KMS-11 (cell line): ENCODE measurements around the gene HDAC7.

ENCODE experiments used
- H2AFZ ChIP-seq: fragments of 200-600 bp; sonication (generic); 2 replicates; pipeline ENCODE4 v1.6.1; 2016; ENCODE audit warnings: antibody characterized with exemption, mixed run types, low read depth
- H3K27ac ChIP-seq: fragments of 200-600 bp; sonication (generic); 2 replicates; pipeline ENCODE4 v1.6.1; 2016; ENCODE audit warnings: mild to moderate bottlenecking, mixed run types
- H3K27me3 ChIP-seq: fragments of 200-600 bp; sonication (generic); 2 replicates; pipeline ENCODE4 v1.6.1; 2017; ENCODE audit warnings: mild to moderate bottlenecking, low read depth, mixed run types, moderate library complexity; ENCODE audit not compliant: insufficient read depth
- H3K36me3 ChIP-seq: fragments of 200-600 bp; sonication (generic); 2 replicates; pipeline ENCODE4 v1.6.1; 2017; ENCODE audit warnings: mild to moderate bottlenecking, mixed run types; ENCODE audit not compliant: insufficient read depth
- H3K4me1 ChIP-seq: fragments of 200-600 bp; sonication (generic); 2 replicates; pipeline ENCODE4 v1.6.1; 2016; ENCODE audit warnings: mild to moderate bottlenecking, low read depth, mixed run types; ENCODE audit not compliant: poor library complexity, severe bottlenecking
- H3K4me2 ChIP-seq: fragments of 200-600 bp; sonication (generic); 2 replicates; pipeline ENCODE4 v1.7.0; 2016; ENCODE audit warnings: mild to moderate bottlenecking, mixed run types
- H3K4me3 ChIP-seq: fragments of 200-600 bp; sonication (generic); IDR thresholded peaks from 2 replicates; pipeline ENCODE4 v1.6.1; 2017; ENCODE audit warnings: low read depth, low read length, mixed read lengths; ENCODE audit not compliant: insufficient read depth
- H3K79me2 ChIP-seq: fragments of 200-600 bp; sonication (generic); 2 replicates; pipeline ENCODE4 v1.6.1; 2016; ENCODE audit warnings: low read depth, mixed run types; ENCODE audit not compliant: insufficient read depth
- H3K9ac ChIP-seq: fragments of 200-600 bp; sonication (generic); 2 replicates; pipeline ENCODE4 v1.6.1; 2016; ENCODE audit warnings: mild to moderate bottlenecking, mixed run types
- H4K20me1 ChIP-seq: fragments of 200-600 bp; sonication (generic); 2 replicates; pipeline ENCODE4 v1.6.1; 2016; ENCODE audit warnings: mild to moderate bottlenecking, mixed run types; ENCODE audit not compliant: insufficient read depth
- CTCF ChIP-seq: fragments of 200-600 bp; sonication (generic); conservative IDR thresholded peaks from 2 replicates; pipeline ENCODE4 v1.6.1; 2017; ENCODE audit warnings: low read depth, mild to moderate bottlenecking, antibody characterized with exemption, low read length, moderate library complexity, mixed read lengths

HDAC7 gene

GRCh38 chr12:47794679-47795078 is 25.0 kb downstream of the HDAC7 start:
- H3K9ac ChIP-seq, result no peak overlapping the region
- H4K20me1 ChIP-seq, result no peaks in the 10 kb centered on the region
- no peak overlapping the region for H3K4me2 ChIP-seq
- no peak overlapping the region for H3K4me3 ChIP-seq
- no peak overlapping the region for H3K27ac ChIP-seq
- H3K4me1 ChIP-seq, result no peaks in the 10 kb centered on the region
- TF ChIP-seq CTCF, result no peak
- H2AFZ ChIP-seq, result no peak overlapping the region
- H3K36me3 ChIP-seq, result no peaks in the 10 kb centered on the region
- no peaks in the 10 kb centered on the region for H3K27me3 ChIP-seq
- H3K79me2 ChIP-seq, result no peaks in the 10 kb centered on the region; the same call in 1 of the 2 replicates

- Histone ChIP-seq H3K27me3 (no peaks in the 10 kb centered on the region), H4K20me1 (no peaks in the 10 kb centered on the region), H3K4me1 (no peaks in the 10 kb centered on the region), H3K36me3 (no peaks in the 10 kb centered on the region; the same call in 1 of the 2 replicates), H3K4me3 (no peak overlapping the region), H3K4me2 (no peak overlapping the region), H3K9ac (no peak overlapping the region), H3K27ac (no peak overlapping the region), H2AFZ (no peak overlapping the region), H3K79me2 (no peaks in the 10 kb centered on the region)
- no peak for TF ChIP-seq CTCF
Measured at GRCh38 chr12:47793015-47793681, 26.6 kb downstream of the HDAC7 start.

GRCh38 chr12:47791874-47792273 is 27.8 kb downstream of the HDAC7 start:
- Histone ChIP-seq H3K9ac (no peak overlapping the region), H4K20me1 (no peaks in the 10 kb centered on the region), H3K4me1 (no peaks in the 10 kb centered on the region), H3K27me3 (no peaks in the 10 kb centered on the region), H2AFZ (no peak overlapping the region), H3K79me2 (no peaks in the 10 kb centered on the region), H3K36me3 (no peaks in the 10 kb centered on the region; the same call in 1 of the 2 replicates), H3K27ac (no peak overlapping the region), H3K4me3 (no peak overlapping the region), H3K4me2 (no peak overlapping the region)
- no peak for TF ChIP-seq CTCF

GRCh38 chr12:47791351-47791746 is 28.4 kb downstream of the HDAC7 start:
- Histone ChIP-seq H3K36me3 (no peaks in the 10 kb centered on the region; the same call in 1 of the 2 replicates), H3K79me2 (no peaks in the 10 kb centered on the region), H3K4me3 (no peak overlapping the region), H3K27ac (no peak overlapping the region), H3K9ac (no peak overlapping the region), H3K4me1 (no peaks in the 10 kb centered on the region), H2AFZ (no peak overlapping the region), H3K27me3 (no peaks in the 10 kb centered on the region), H3K4me2 (no peak overlapping the region), H4K20me1 (no peaks in the 10 kb centered on the region)
- no peak for TF ChIP-seq CTCF
